ENCODE results near the gene SRCAP.

SRCAP gene

DNA sequence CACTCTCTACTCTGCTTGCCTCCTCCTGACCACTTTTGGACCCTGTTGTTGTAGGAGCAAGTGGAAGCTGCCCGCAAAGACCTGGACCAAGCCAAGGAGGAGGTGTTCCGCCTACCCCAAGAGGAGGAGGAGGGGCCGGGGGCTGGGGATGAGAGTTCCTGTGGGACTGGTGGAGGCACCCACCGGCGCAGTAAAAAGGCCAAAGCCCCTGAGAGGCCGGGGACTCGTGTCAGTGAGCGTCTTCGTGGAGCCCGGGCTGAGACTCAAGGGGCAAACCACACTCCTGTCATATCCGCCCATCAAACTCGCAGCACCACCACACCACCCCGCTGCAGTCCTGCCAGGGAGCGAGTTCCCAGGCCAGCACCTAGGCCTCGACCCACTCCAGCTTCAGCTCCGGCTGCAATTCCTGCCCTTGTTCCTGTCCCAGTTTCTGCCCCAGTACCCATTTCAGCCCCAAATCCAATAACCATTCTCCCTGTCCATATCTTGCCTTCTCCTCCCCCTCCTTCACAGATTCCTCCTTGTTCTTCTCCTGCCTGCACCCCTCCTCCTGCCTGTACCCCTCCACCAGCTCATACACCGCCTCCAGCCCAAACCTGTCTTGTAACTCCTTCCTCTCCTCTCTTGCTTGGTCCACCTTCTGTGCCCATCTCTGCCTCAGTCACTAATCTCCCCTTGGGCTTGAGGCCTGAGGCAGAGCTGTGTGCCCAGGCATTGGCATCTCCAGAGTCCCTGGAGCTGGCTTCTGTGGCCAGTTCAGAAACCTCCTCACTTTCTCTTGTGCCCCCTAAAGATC lies 38.2 kb downstream of the SRCAP start:
- POLR2A ChIA-PET, result interaction anchor here (3.8 kb wide), 1 partner anchor 11 kb away, joined by 25 read pairs; the partner anchor contains the start of gene PHKG2
- H3K36me3 ChIP-seq (ENCODE audit: control insufficient read depth in 2 of 2, insufficient read depth in 1 of 2, low read length in 2 of 2), result peaks cover 55 to 94% of the 10 kb centered on the region in 2 experiments; a peak in 2 of 3 replicates
- CTCF ChIA-PET, result no interaction called here

DNA sequence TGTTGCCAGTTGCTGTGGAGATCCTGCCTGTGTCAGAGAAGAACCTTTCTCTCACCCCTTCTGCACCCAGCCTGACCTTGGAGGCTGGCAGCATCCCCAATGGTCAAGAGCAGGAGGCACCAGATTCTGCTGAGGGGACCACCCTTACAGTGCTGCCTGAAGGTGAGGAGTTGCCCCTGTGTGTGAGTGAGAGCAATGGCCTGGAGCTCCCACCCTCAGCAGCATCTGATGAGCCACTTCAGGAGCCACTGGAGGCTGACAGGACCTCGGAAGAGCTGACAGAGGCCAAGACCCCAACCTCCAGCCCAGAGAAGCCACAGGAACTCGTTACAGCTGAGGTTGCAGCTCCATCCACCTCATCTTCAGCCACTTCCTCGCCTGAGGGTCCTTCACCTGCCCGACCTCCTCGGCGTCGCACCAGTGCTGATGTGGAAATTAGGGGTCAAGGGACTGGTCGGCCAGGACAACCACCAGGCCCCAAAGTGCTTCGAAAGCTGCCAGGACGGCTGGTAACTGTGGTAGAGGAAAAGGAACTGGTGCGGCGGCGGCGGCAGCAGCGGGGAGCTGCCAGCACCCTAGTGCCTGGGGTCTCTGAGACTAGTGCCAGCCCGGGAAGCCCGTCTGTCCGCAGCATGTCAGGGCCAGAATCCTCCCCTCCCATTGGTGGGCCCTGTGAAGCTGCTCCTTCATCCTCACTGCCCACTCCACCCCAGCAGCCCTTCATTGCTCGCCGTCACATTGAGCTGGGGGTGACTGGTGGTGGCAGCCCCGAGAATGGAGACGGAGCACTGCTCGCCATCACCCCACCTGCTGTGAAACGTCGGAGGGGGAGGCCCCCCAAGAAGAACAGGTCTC lies 39.0 kb downstream of the SRCAP start:
- Histone ChIP-seq H3K27ac (ENCODE audit: extremely low read depth, low read depth, low read length) (no peak overlapping the region), H3K36me3 (ENCODE audit: control insufficient read depth in 2 of 2, insufficient read depth in 1 of 2, low read length in 2 of 2) (peaks cover 48 to 93% of the 10 kb centered on the region in 2 experiments; a peak in 2 of 3 replicates), H3K4me3 (ENCODE audit: low read depth, low read length) (no peak overlapping the region), H3K4me1 (ENCODE audit: control insufficient read depth, insufficient read depth, low read length) (no peaks in the 10 kb centered on the region), H3K9me3 (ENCODE audit: control insufficient read depth, insufficient read depth, low read depth, low read length) (no peaks in the 10 kb centered on the region)
- no peak for TF ChIP-seq HOXA7 (CRISPR knock-in tag; IDR thresholded peaks at IDR 0.05; ENCODE audit: borderline replicate concordance)
- TF ChIP-seq SP7 (tag by site-specific recombination; IDR thresholded peaks at IDR 0.05), result no peak
- TF ChIP-seq ZNF48 (tag by site-specific recombination; IDR thresholded peaks at IDR 0.05), result no peak
- TF ChIP-seq YY1 (tag by site-specific recombination; IDR thresholded peaks at IDR 0.05), result no peak
- TF ChIP-seq BCL11A (tag by site-specific recombination; IDR thresholded peaks at IDR 0.05; ENCODE audit: low read depth), result 0 out of 2 replicates have a peak, but pooled peaks have one; percentile 14
- POLR2A ChIA-PET, result interaction anchor here (1.2 to 3.8 kb wide), 2 partner anchors 8 to 10 kb away, joined by 3 to 25 read pairs; partner anchors contain the start of gene PHKG2
- CTCF ChIA-PET, result interaction anchor here (1.1 kb wide), 1 partner anchor 10 kb away, joined by 3 read pairs; the partner anchor contains the start of gene PHKG2

More for the DNA sequence above, 38.2 kb downstream of the SRCAP start:
- H3K27ac ChIP-seq (ENCODE audit: extremely low read depth, low read depth, low read length), result no peak overlapping the region
- H3K9me3 ChIP-seq (ENCODE audit: control insufficient read depth, insufficient read depth, low read depth, low read length), result no peaks in the 10 kb centered on the region
- no peaks in the 10 kb centered on the region for H3K4me1 ChIP-seq (ENCODE audit: control insufficient read depth, insufficient read depth, low read length)
- H3K4me3 ChIP-seq (ENCODE audit: low read depth, low read length), result no peak overlapping the region
- TF ChIP-seq, protein P1, sequence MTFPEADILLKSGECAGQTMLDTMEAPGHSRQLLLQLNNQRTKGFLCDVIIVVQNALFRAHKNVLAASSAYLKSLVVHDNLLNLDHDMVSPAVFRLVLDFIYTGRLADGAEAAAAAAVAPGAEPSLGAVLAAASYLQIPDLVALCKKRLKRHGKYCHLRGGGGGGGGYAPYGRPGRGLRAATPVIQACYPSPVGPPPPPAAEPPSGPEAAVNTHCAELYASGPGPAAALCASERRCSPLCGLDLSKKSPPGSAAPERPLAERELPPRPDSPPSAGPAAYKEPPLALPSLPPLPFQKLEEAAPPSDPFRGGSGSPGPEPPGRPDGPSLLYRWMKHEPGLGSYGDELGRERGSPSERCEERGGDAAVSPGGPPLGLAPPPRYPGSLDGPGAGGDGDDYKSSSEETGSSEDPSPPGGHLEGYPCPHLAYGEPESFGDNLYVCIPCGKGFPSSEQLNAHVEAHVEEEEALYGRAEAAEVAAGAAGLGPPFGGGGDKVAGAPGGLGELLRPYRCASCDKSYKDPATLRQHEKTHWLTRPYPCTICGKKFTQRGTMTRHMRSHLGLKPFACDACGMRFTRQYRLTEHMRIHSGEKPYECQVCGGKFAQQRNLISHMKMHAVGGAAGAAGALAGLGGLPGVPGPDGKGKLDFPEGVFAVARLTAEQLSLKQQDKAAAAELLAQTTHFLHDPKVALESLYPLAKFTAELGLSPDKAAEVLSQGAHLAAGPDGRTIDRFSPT (tag by site-specific recombination; IDR thresholded peaks at IDR 0.05), result 0 out of 2 replicates have a peak, but pooled peaks have one; percentile 30
- peak; percentile 76 for TF ChIP-seq ZNF600 (tag by site-specific recombination; IDR thresholded peaks at IDR 0.05)
- TF ChIP-seq HOXC10 (CRISPR knock-in tag; IDR thresholded peaks at IDR 0.05), result no peak
- TF ChIP-seq ZNF416 (tag by site-specific recombination; IDR thresholded peaks at IDR 0.05), result no peak
- no peak for TF ChIP-seq ZSCAN30 (tag by site-specific recombination; IDR thresholded peaks at IDR 0.05)
- peak; percentile 93 for TF ChIP-seq ZNF223 (tag by site-specific recombination; IDR thresholded peaks at IDR 0.05)

DNA sequence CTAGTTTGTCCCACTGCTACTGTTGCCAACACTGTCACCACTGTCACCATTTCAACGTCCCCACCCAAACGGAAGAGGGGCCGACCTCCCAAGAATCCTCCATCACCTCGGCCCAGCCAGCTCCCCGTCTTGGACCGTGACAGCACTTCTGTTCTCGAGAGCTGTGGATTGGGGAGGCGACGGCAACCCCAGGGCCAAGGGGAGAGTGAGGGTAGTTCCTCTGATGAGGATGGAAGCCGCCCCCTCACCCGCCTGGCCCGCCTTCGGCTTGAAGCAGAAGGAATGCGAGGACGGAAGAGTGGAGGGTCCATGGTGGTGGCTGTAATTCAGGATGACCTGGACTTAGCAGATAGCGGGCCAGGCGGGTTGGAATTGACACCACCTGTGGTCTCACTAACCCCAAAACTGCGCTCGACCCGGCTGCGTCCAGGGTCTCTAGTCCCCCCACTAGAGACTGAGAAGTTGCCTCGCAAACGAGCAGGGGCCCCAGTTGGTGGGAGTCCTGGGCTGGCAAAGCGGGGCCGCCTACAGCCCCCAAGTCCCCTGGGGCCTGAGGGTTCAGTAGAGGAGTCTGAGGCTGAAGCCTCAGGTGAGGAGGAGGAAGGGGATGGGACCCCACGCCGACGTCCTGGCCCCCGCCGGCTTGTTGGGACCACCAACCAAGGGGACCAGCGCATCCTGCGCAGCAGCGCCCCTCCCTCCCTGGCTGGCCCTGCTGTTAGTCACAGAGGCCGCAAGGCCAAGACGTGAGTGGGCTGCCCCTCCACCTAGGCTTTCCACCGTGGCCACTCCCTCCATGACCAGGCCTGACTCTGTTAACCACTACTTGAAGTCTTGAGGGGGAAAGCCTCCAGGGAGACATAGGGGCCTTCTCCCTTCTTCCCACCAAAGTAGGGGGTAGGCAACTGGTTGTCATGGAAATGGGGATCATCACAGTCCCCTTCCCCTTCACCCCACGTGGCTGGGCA lies 40.3 kb downstream of the SRCAP start:
- ChIA-PET CTCF (interaction anchor here (0.6 to 1.1 kb wide), 2 partner anchors 9 to 204 kb away, joined by 3 read pairs; partner anchors contain the start of gene PHKG2), POLR2A (interaction anchor here (1.0 to 3.8 kb wide), 7 partner anchors 9 to 81 kb away, joined by 3 to 25 read pairs (median 6); partner anchors contain the start of gene PHKG2)
- Histone ChIP-seq H3K36me3 (ENCODE audit: control insufficient read depth in 2 of 2, insufficient read depth in 1 of 2, low read length in 2 of 2) (peaks cover 46 to 93% of the 10 kb centered on the region in 2 experiments; a peak in 2 of 3 replicates), H3K27ac (ENCODE audit: extremely low read depth, low read depth, low read length) (no peak overlapping the region), H3K4me1 (ENCODE audit: control insufficient read depth, insufficient read depth, low read length) (no peaks in the 10 kb centered on the region), H3K4me3 (ENCODE audit: low read depth, low read length) (no peak overlapping the region), H3K9me3 (ENCODE audit: control insufficient read depth, insufficient read depth, low read depth, low read length) (no peaks in the 10 kb centered on the region)
- 0 out of 2 replicates have a peak, but pooled peaks have one; percentile 4 for TF ChIP-seq EGR2 (tag by site-specific recombination; IDR thresholded peaks at IDR 0.05; ENCODE audit: low read depth)
- no peak for TF ChIP-seq ZNF561 (tag by site-specific recombination; IDR thresholded peaks at IDR 0.05; ENCODE audit: borderline replicate concordance)
- TF ChIP-seq GLIS2 (tag by site-specific recombination; IDR thresholded peaks at IDR 0.05), result peak; percentile 40; the same call in 1 of the 2 replicates
- TF ChIP-seq ZFHX2 (tag by site-specific recombination; conservative IDR thresholded peaks at IDR 0.05), result peak; percentile 19; the same call in 1 of the 2 replicates

Measured in HEK293 (cell line).